ENCODE data around the gene PMEPA1.

The PMEPA1 gene

GRCh38 chr20:57688295-57688694 lies 21.5 kb downstream of the PMEPA1 start:
- H3K27ac ChIP-seq (ENCODE audit: insufficient read depth, low read depth, low read length, poor library complexity, severe bottlenecking) = no peak overlapping the region
- H3K4me1 ChIP-seq (ENCODE audit: control insufficient read depth, insufficient read depth, low read length) = peaks cover 20% of the 10 kb centered on the region
- no peaks in the 10 kb centered on the region for H3K9me3 ChIP-seq (ENCODE audit: control insufficient read depth, low read length)
- no peaks in the 10 kb centered on the region for H3K36me3 ChIP-seq (ENCODE audit: control insufficient read depth, insufficient read depth, low read length)
- no peaks in the 10 kb centered on the region for H3K27me3 ChIP-seq (ENCODE audit: control insufficient read depth, insufficient read depth, low read length, poor library complexity, severe bottlenecking)
- H3K4me3 ChIP-seq (ENCODE audit: insufficient read depth, low read depth, low read length) = no peak overlapping the region
- 93 to 94% methylated on average over 5 of the region's 5 CpGs for WGBS, 2 experiments

GRCh38 chr20:57686931-57687652 lies 22.7 kb downstream of the PMEPA1 start:
- H3K27ac ChIP-seq (ENCODE audit: insufficient read depth, low read depth, low read length, poor library complexity, severe bottlenecking) = no peak overlapping the region
- H3K4me3 ChIP-seq (ENCODE audit: insufficient read depth, low read depth, low read length) = no peak overlapping the region
- H3K9me3 ChIP-seq (ENCODE audit: control insufficient read depth, low read length) = no peaks in the 10 kb centered on the region
- H3K4me1 ChIP-seq (ENCODE audit: control insufficient read depth, insufficient read depth, low read length) = peaks cover 20% of the 10 kb centered on the region
- 90 to 91% methylated on average over 12 of the region's 12 CpGs for WGBS, 2 experiments
- no peaks in the 10 kb centered on the region for H3K27me3 ChIP-seq (ENCODE audit: control insufficient read depth, insufficient read depth, low read length, poor library complexity, severe bottlenecking)
- H3K36me3 ChIP-seq (ENCODE audit: control insufficient read depth, insufficient read depth, low read length) = no peaks in the 10 kb centered on the region

GRCh38 chr20:57685146-57685758 lies 24.6 kb downstream of the PMEPA1 start:
- H3K9me3 ChIP-seq (ENCODE audit: control insufficient read depth, low read length) = no peaks in the 10 kb centered on the region
- H3K4me3 ChIP-seq (ENCODE audit: insufficient read depth, low read depth, low read length) = no peak overlapping the region
- peaks cover 20% of the 10 kb centered on the region for H3K4me1 ChIP-seq (ENCODE audit: control insufficient read depth, insufficient read depth, low read length)
- H3K27me3 ChIP-seq (ENCODE audit: control insufficient read depth, insufficient read depth, low read length, poor library complexity, severe bottlenecking) = no peaks in the 10 kb centered on the region
- H3K27ac ChIP-seq (ENCODE audit: insufficient read depth, low read depth, low read length, poor library complexity, severe bottlenecking) = no peak overlapping the region
- H3K36me3 ChIP-seq (ENCODE audit: control insufficient read depth, insufficient read depth, low read length) = no peaks in the 10 kb centered on the region
- WGBS, 2 experiments = 88% methylated on average over 21 of the region's 21 CpGs

GRCh38 chr20:57684808-57685140 lies 25.0 kb downstream of the PMEPA1 start:
- Histone ChIP-seq H3K4me1 (ENCODE audit: control insufficient read depth, insufficient read depth, low read length) (peaks cover 20% of the 10 kb centered on the region), H3K27ac (ENCODE audit: insufficient read depth, low read depth, low read length, poor library complexity, severe bottlenecking) (no peak overlapping the region)
- WGBS, 2 experiments = 63% methylated on average over 5 of the region's 5 CpGs

GRCh38 chr20:57683881-57684807 lies 25.7 kb downstream of the PMEPA1 start:
- Histone ChIP-seq H3K9me3 (ENCODE audit: control insufficient read depth, low read length) (no peaks in the 10 kb centered on the region), H3K27ac (ENCODE audit: insufficient read depth, low read depth, low read length, poor library complexity, severe bottlenecking) (no peak overlapping the region), H3K4me3 (ENCODE audit: insufficient read depth, low read depth, low read length) (no peak overlapping the region), H3K4me1 (ENCODE audit: control insufficient read depth, insufficient read depth, low read length) (peaks cover 18% of the 10 kb centered on the region), H3K27me3 (ENCODE audit: control insufficient read depth, insufficient read depth, low read length, poor library complexity, severe bottlenecking) (no peaks in the 10 kb centered on the region), H3K36me3 (ENCODE audit: control insufficient read depth, insufficient read depth, low read length) (no peaks in the 10 kb centered on the region)
- 45 to 52% methylated on average over 25 to 26 of the region's 26 CpGs for WGBS, 2 experiments

More at GRCh38 chr20:57684808-57685140, 25.0 kb downstream of the PMEPA1 start:
- H3K27me3 ChIP-seq (ENCODE audit: control insufficient read depth, insufficient read depth, low read length, poor library complexity, severe bottlenecking) = no peaks in the 10 kb centered on the region
- H3K9me3 ChIP-seq (ENCODE audit: control insufficient read depth, low read length) = no peaks in the 10 kb centered on the region
- H3K36me3 ChIP-seq (ENCODE audit: control insufficient read depth, insufficient read depth, low read length) = no peaks in the 10 kb centered on the region
- no peak overlapping the region for H3K4me3 ChIP-seq (ENCODE audit: insufficient read depth, low read depth, low read length)

GRCh38 chr20:57683287-57683686 lies 26.5 kb downstream of the PMEPA1 start:
- no peaks in the 10 kb centered on the region for H3K36me3 ChIP-seq (ENCODE audit: control insufficient read depth, insufficient read depth, low read length)
- no peaks in the 10 kb centered on the region for H3K9me3 ChIP-seq (ENCODE audit: control insufficient read depth, low read length)
- H3K4me3 ChIP-seq (ENCODE audit: insufficient read depth, low read depth, low read length) = no peak overlapping the region
- H3K4me1 ChIP-seq (ENCODE audit: control insufficient read depth, insufficient read depth, low read length) = peaks cover 12% of the 10 kb centered on the region
- WGBS, 2 experiments = 65 to 74% methylated on average over 7 of the region's 7 CpGs
- H3K27ac ChIP-seq (ENCODE audit: insufficient read depth, low read depth, low read length, poor library complexity, severe bottlenecking) = no peak overlapping the region
- H3K27me3 ChIP-seq (ENCODE audit: control insufficient read depth, insufficient read depth, low read length, poor library complexity, severe bottlenecking) = no peaks in the 10 kb centered on the region

GRCh38 chr20:57682184-57683101 lies 27.4 kb downstream of the PMEPA1 start:
- peaks cover 12% of the 10 kb centered on the region for H3K4me1 ChIP-seq (ENCODE audit: control insufficient read depth, insufficient read depth, low read length)
- H3K27me3 ChIP-seq (ENCODE audit: control insufficient read depth, insufficient read depth, low read length, poor library complexity, severe bottlenecking) = no peaks in the 10 kb centered on the region
- no peak overlapping the region for H3K4me3 ChIP-seq (ENCODE audit: insufficient read depth, low read depth, low read length)
- H3K27ac ChIP-seq (ENCODE audit: insufficient read depth, low read depth, low read length, poor library complexity, severe bottlenecking) = no peak overlapping the region
- no peaks in the 10 kb centered on the region for H3K36me3 ChIP-seq (ENCODE audit: control insufficient read depth, insufficient read depth, low read length)
- H3K9me3 ChIP-seq (ENCODE audit: control insufficient read depth, low read length) = no peaks in the 10 kb centered on the region
- 92% methylated on average over 28 of the region's 28 CpGs for WGBS, 2 experiments

GRCh38 chr20:57680934-57681914 lies 28.6 kb downstream of the PMEPA1 start:
- H3K36me3 ChIP-seq (ENCODE audit: control insufficient read depth, insufficient read depth, low read length) = no peaks in the 10 kb centered on the region
- H3K4me1 ChIP-seq (ENCODE audit: control insufficient read depth, insufficient read depth, low read length) = peaks cover 12% of the 10 kb centered on the region
- H3K4me3 ChIP-seq (ENCODE audit: insufficient read depth, low read depth, low read length) = no peak overlapping the region
- 88% methylated on average over 24 of the region's 24 CpGs for WGBS, 2 experiments
- H3K9me3 ChIP-seq (ENCODE audit: control insufficient read depth, low read length) = no peaks in the 10 kb centered on the region
- no peaks in the 10 kb centered on the region for H3K27me3 ChIP-seq (ENCODE audit: control insufficient read depth, insufficient read depth, low read length, poor library complexity, severe bottlenecking)
- no peak overlapping the region for H3K27ac ChIP-seq (ENCODE audit: insufficient read depth, low read depth, low read length, poor library complexity, severe bottlenecking)
